HFFc6 (cell line): Measurements from ENCODE around the gene WDPCP. TPM values are rescaled to one million over a fixed set of nuclear protein-coding genes. Genes with fewer than 3 reads are reported as not detected.

Experiments
- DNase-seq: peaks from one replicate; pipeline ENCODE4 v3.0.0-alpha.2; 2018
- H3K27ac Mint-ChIP-seq: 2 replicates; pipeline ENCODE4 v1.8.0; 2020; ENCODE audit warnings: mild to moderate bottlenecking, mixed read lengths
- H3K27me3 Mint-ChIP-seq: 2 replicates; pipeline ENCODE4 v1.8.0; 2021; ENCODE audit warnings: mild to moderate bottlenecking, moderate library complexity, mixed read lengths; ENCODE audit not compliant: insufficient read depth
- H3K36me3 Mint-ChIP-seq: 2 replicates; pipeline ENCODE4 v1.8.0; 2021; ENCODE audit warnings: low read depth, mixed read lengths
- H3K4me1 Mint-ChIP-seq: 2 replicates; pipeline ENCODE4 v1.8.0; 2020; ENCODE audit warnings: low read depth, mixed read lengths
- H3K4me3 Mint-ChIP-seq: 2 replicates; pipeline ENCODE4 v1.8.0; 2020; ENCODE audit warnings: mild to moderate bottlenecking, moderate library complexity, mixed read lengths
- H3K9me3 Mint-ChIP-seq: 2 replicates; pipeline ENCODE4 v1.8.0; 2020; ENCODE audit warnings: mild to moderate bottlenecking, mixed read lengths
- CTCF ChIP-seq: fragments of 200-600 bp; sonication (generic); IDR thresholded peaks from 2 replicates; pipeline ENCODE4 v1.5.0; 2021; ENCODE audit warnings: antibody characterized with exemption, mild to moderate bottlenecking
- total RNA-seq, 6 experiments: library from RNA; stranded (reverse); fragmentation: NEBNext Ultra II Directional; extraction: Animal tissue kit (Norgen Biotek cat#: 25700); gene quantifications; 2 replicates in 1 of 6; 3 replicates in 5 of 6; pipeline ENCODE4 v1.2.3, GENCODE V29; 2021

WDPCP gene
- total RNA-seq, 6 experiments from 2014 or later, result 3.0 to 5.9 (median 4.6) TPM

GRCh38 chr2:63596401-63596883 lies 8.2 kb upstream of the WDPCP start:
- H3K27me3 Mint-ChIP-seq, result no peaks in the 10 kb centered on the region
- H3K27ac Mint-ChIP-seq, result no peak overlapping the region
- H3K4me3 Mint-ChIP-seq, result no peak overlapping the region

GRCh38 chr2:63594660-63595059 lies 6.4 kb upstream of the WDPCP start:
- Mint-ChIP-seq H3K36me3 (peaks cover 13% of the 10 kb centered on the region), H3K27me3 (no peaks in the 10 kb centered on the region; the same call in 1 of the 2 replicates), H3K4me1 (peaks cover 21% of the 10 kb centered on the region), H3K4me3 (no peak overlapping the region), H3K9me3 (no peaks in the 10 kb centered on the region), H3K27ac (no peak overlapping the region)
- DNase-seq, result no peak
- TF ChIP-seq CTCF, result no peak; the same call in 1 of the 2 replicates

More at GRCh38 chr2:63596401-63596883, 8.2 kb upstream of the WDPCP start:
- no peaks in the 10 kb centered on the region for H3K9me3 Mint-ChIP-seq
- DNase-seq, result no peak
- H3K36me3 Mint-ChIP-seq, result peaks cover 8% of the 10 kb centered on the region
- TF ChIP-seq CTCF, result no peak
- H3K4me1 Mint-ChIP-seq, result peaks cover 3% of the 10 kb centered on the region; the same call in 1 of the 2 replicates

GRCh38 chr2:63591566-63592175 lies 3.4 kb upstream of the WDPCP start:
- H3K9me3 Mint-ChIP-seq, result no peaks in the 10 kb centered on the region
- peaks cover 33% of the 10 kb centered on the region for H3K4me1 Mint-ChIP-seq
- H3K4me3 Mint-ChIP-seq, result no peak overlapping the region
- H3K27ac Mint-ChIP-seq, result no peak overlapping the region
- peaks cover 20% of the 10 kb centered on the region for H3K36me3 Mint-ChIP-seq
- no peak for DNase-seq
- TF ChIP-seq CTCF, result no peak
- H3K27me3 Mint-ChIP-seq, result no peaks in the 10 kb centered on the region; the same call in 1 of the 2 replicates

- Mint-ChIP-seq H3K36me3 (peaks cover 20% of the 10 kb centered on the region), H3K4me3 (peak overlapping the region; percentile 30; the same call in 1 of the 2 replicates), H3K27ac (no peak overlapping the region), H3K4me1 (peaks cover 40% of the 10 kb centered on the region), H3K27me3 (no peaks in the 10 kb centered on the region; the same call in 1 of the 2 replicates), H3K9me3 (no peaks in the 10 kb centered on the region)
- TF ChIP-seq CTCF, result no peak
- no peak for DNase-seq
Measured at GRCh38 chr2:63590626-63591408, 2.5 kb upstream of the WDPCP start.

GRCh38 chr2:63589148-63589958 lies 1.1 kb upstream of the WDPCP start:
- Mint-ChIP-seq H3K4me3 (peak overlapping the region; percentile 100), H3K4me1 (peaks cover 40% of the 10 kb centered on the region), H3K9me3 (no peaks in the 10 kb centered on the region), H3K27ac (peak overlapping the region; percentile 98), H3K36me3 (peaks cover 14% of the 10 kb centered on the region), H3K27me3 (no peaks in the 10 kb centered on the region; the same call in 1 of the 2 replicates)
- TF ChIP-seq CTCF, result no peak
- DNase-seq, result no peak
